Measurements from ENCODE around the gene ENOX1.

DNA sequence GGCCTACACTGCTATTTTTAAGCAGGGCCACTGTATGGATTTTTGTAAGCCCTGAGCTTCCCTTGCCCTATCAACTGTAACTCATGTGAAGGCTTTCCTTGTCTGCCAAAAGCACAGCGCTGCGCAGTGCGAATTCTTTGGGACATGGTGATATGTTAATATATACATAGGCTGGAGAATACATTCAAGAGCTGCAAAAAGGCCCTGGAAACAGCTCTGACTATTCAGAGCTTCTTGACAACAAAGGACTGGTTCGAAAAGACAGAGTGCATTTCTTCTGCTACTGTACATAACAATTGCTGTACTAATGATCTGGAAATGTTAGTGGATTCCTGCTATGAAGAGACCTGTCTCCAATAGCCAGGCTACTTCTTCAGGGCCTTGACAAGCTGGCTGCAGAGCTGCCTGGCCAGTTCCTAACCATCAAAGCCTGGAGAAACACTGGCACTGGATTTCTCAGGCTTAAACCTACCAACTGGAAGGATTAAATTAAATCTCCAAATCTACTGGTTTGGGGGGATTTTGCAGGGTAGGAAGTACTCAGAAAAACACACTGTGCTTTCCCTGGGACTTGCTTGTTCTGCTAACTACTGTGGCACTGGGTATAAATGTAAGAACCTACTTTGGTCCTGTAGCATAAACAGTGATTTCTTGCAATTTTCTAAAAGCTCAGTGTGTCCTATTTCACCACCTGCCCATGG lies 516.5 kb downstream of the ENOX1 start:
- TF ChIP-seq, protein P1, sequence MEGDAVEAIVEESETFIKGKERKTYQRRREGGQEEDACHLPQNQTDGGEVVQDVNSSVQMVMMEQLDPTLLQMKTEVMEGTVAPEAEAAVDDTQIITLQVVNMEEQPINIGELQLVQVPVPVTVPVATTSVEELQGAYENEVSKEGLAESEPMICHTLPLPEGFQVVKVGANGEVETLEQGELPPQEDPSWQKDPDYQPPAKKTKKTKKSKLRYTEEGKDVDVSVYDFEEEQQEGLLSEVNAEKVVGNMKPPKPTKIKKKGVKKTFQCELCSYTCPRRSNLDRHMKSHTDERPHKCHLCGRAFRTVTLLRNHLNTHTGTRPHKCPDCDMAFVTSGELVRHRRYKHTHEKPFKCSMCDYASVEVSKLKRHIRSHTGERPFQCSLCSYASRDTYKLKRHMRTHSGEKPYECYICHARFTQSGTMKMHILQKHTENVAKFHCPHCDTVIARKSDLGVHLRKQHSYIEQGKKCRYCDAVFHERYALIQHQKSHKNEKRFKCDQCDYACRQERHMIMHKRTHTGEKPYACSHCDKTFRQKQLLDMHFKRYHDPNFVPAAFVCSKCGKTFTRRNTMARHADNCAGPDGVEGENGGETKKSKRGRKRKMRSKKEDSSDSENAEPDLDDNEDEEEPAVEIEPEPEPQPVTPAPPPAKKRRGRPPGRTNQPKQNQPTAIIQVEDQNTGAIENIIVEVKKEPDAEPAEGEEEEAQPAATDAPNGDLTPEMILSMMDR (IDR thresholded peaks at IDR 0.05) = no peak
- TF ChIP-seq POLR2A (IDR thresholded peaks at IDR 0.05) = no peak
